Activated CD4-positive, alpha-beta T cell treated with anti-CD3 and anti-CD28 coated beads, Interleukin-2, Interleukin-4, amounts not matched to agents 100 ng/mL and 50 ng/mL, durations not matched to agents 16 hours and 8 hours (primary cell): ENCODE results near the gene KIF6.
"Not testable (repeated sequence)": the region's sequence is repeated elsewhere in the genome, so short reads cannot be mapped to it uniquely, and the experiment has no call there.

Experiments used
- DNase-seq: peaks from one replicate; pipeline ENCODE4 v3.0.0-alpha.2; 2020; ENCODE audit warnings: low spot score

Gene KIF6

GRCh38 chr6:39553029-39553428 lies 172.2 kb downstream of the KIF6 start:
- DNase-seq: no peak

DNA sequence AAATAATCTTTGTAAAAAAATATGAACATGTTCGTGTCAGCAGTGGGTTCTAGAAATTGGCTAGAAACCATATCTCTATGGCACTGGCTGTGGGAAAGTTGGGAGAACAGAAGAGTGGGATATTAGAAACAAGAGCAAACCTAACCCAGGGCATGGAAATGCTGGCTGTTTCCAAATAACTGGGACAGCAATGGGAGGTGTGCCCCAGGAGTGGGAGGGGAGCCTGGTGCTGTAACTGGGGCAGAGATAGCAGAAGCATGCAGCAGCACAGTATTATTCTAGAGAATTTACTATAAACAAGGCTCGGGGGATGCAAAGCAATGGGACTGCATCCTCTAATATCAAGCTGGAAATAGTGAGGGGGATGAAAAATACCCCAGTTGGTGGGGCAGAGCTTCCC lies 175.0 kb downstream of the KIF6 start:
- no peak for DNase-seq

GRCh38 chr6:39546731-39547130 lies 178.5 kb downstream of the KIF6 start:
- no peak for DNase-seq

GRCh38 chr6:39543950-39544349 lies 181.3 kb downstream of the KIF6 start:
- no peak for DNase-seq

DNA sequence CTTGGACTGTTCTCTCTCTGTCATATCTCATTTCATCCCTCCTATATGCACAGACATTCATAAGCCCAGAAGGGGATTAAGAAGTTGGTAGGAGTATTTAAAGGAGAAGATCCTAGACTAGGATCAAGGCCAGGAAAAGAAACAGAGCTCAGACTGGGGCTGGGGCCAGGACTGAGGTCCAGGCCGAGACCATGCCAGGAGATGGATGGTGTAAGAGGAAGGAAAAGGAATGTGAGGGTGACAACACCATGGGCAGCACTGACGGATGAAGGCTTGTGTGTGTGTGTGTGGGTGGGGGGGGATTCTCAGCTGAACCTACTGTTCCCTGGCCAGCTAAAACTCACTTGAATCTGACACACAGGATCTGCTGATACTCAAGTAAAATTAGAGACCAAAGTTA lies 182.1 kb downstream of the KIF6 start:
- DNase-seq: no peak

DNA sequence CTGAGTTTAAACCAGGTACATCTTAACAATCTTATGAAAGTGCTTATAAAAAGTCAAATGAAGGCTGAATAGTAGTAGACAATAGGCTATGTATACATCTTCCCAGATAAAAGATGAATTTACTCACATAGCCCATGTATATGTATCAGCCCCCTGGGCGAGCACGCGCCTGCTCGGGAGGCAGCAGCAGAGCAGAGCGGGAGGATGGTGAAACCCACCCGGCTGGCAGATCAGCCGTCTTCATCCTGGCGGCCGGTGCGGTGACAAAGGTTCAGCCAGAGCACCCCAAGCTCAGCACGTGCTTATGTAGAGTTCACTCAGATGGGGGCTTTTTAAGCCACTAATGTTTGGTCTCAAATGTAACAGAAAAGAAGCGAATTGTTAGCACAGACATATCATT lies 184.8 kb downstream of the KIF6 start:
- DNase-seq: no peak

DNA sequence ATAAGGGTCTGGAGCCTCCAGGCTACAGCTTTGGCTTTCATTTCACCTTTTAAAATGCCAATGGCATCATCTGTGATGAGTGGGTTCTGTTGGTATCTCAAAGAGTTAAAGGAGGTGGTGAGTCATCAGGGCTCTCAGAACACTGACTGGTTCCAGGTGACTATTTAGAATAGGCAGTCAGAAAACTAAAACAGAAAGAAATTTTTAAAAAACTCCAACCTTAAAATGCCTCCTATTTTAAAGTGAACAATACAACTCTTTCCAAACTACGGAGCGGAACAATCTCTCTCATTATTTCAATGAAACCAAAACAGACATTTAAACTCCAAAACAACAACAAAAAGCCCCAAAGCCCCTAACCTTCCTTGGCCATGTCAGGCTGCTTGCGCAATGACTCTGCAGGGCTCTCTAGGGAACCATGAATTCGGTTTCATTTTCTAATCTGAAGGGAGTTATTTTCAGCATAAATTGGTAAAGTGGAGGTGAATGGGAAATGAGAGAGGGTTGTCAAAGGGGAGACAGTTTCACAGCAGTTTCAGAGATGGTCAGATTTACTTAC lies 194.9 kb downstream of the KIF6 start:
- no peak for DNase-seq

DNA sequence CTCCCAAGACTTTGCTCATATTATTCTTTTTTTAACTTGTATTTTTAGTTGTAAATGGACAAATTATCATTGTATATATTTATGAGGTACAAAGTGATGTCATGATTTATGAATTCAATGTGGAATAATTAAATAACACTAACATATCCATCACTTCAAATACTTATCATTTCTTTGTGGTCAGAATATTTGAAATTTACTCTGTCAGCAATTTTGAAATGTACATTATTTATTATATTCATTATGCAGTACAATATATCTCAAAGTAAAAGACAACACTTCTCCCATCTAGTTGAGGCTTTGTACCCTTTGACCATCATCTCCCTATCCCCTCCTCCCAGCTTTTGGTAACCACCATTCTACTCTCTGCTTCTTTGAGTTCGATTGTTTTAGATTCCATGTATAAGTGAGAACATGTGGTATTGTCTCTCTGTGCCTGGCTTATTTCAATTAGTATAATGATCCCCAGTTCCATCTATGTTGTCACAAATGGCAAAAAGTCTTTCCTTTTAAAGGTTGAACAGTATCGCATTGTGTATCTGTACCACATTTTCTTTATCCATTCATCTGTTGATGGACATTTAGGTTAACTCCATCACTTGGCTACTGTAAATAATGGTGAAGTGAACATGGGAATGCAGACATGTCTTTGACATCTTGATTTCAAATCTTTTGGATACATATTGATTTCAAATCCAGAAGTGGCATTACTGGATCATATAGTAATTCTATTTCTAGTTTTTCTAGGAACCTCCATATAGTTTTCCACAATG lies 197.2 kb downstream of the KIF6 start:
- no peak for DNase-seq

GRCh38 chr6:39524007-39524406 lies 201.2 kb downstream of the KIF6 start:
- no peak for DNase-seq

DNA sequence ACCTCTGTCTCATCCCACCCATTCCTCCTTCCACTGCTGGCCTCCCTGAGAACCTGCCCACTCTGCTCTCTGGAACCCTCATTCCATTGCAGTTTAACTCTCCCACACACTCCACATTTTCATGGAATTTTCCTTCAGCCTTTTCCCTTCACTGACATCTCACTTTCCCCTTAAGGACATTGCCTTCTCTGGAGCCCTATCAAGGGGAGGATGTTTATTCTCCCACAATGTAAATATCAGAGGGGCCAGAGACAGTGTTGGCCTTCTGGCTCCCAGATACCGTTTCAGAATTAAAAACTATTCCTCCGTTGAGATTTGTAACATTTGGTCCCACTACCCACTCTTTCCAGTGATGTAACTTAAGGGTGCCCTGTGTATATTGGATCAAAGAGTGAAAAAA lies 203.2 kb downstream of the KIF6 start:
- no peak for DNase-seq

DNA sequence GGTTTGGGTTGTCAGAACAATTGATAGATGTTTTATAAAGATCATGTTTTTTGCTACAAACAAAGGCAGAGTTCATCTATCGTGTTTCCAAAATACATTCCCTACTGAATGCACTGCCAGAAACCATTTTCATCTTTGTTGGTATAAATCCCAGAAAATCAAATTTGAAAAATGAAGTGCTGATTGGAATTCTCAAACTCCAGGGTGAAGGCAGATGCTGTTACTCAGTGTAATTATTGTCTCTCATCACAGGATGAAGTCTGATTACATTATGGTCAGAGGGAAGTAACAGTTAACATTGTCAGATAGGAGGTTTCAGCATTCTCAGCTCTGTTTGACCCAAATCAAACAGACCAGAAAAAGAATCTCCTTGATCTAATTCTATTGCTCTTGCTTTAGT lies 204.3 kb downstream of the KIF6 start:
- DNase-seq: no peak

- DNase-seq: no peak
These were observed 204.8 kb downstream of the KIF6 start for GRCh38 chr6:39520411-39520810.

- DNase-seq: no peak
These were observed 207.0 kb downstream of the KIF6 start for GRCh38 chr6:39518221-39518620.

GRCh38 chr6:39517756-39518155 lies 207.5 kb downstream of the KIF6 start:
- no peak for DNase-seq

DNA sequence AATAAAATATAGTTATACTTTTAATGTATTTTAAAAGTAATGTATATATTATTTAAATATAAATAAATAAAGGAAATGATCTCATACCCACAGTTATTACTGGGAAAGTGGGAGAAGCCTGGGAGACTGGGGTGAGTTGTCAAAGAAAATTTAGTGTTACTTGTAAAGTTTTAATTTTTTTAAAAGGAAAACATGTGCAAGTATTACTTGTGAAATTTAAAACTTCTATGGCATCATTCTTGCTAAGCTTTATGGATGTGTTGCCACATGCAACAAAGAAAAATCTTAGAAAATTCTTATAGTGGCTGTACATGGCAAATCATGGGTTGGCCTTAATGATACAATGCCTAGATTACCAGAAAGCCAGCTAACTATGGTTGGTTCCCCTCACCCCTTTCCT lies 208.7 kb downstream of the KIF6 start:
- no peak for DNase-seq

DNA sequence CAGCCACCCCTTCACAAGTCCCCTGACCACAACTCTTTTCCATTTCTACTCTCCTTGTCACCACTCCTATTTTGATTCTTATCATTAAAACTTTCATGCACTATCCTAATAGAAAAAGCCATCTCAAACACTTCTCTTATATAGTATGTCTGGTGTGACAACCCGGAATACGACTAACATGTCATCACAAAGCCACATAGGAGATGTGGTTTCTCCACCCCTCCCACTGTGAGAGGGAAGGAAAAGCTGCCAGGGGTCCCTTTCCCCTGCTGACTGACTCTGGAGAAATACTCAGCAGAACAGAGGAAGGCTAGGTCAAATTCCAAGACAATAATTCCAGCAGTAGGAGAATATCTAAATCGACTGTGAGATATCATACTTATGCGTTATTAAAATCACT lies 209.7 kb downstream of the KIF6 start:
- DNase-seq: no peak

DNA sequence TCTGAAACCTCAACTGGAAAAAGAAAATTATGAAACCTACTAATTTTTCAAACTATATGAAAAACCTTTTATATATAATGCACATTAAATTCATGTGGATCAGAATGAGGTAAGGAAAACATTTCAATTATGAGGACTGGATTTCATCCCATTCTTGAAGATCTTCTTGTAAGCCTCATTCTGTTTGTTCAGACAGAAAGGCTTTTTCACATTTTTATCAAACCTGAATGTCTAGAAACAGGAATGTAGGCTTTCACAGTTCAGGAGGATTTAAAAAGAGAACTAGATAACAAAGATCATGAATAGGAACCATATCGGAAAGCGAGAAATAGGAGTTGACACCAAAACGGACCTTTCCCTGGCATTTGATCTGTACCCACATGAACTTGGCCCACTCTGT lies 210.2 kb downstream of the KIF6 start:
- DNase-seq: no peak

DNA sequence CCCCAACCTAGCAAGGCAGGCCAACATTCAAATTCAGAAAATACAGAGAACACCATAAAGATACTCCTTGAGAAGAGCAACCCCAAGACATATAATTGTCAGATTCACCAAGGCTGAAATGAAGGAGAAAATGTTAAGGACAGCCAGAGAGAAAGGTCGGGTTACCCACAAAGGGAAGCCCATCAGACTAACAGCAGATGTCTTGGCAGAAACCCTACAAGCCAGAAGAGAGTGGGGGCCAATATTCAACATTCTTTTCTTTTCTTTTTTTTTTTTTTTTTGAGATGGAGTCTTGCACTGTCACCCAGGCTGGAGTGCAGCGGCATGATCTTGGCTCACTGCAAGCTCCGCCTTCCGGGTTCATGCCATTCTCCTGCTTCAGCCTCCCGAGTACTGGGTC lies 215.4 kb downstream of the KIF6 start:
- not testable (repeated sequence) for DNase-seq

DNA sequence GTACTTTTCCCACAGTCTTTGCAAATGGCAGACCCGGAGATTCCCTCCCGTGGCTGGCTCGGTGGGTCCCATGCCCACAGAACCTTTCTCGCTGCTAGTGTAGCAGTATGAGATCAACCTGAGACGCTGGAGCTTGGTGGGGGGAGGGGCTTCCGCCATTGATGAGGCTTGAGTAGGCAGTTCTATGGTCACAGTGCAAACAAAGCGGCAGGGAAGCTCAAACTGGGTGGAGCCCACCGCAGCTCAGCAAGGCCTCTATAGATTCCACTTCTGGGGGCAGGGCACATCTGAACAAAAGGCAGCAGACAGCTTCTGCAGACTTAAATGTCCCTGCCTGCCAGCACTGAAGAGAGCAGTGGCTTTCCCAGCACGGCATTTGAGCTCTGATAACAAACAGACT lies 216.7 kb downstream of the KIF6 start:
- DNase-seq: no peak

- DNase-seq: no peak
These were observed 217.7 kb downstream of the KIF6 start for GRCh38 chr6:39507331-39507998.

DNA sequence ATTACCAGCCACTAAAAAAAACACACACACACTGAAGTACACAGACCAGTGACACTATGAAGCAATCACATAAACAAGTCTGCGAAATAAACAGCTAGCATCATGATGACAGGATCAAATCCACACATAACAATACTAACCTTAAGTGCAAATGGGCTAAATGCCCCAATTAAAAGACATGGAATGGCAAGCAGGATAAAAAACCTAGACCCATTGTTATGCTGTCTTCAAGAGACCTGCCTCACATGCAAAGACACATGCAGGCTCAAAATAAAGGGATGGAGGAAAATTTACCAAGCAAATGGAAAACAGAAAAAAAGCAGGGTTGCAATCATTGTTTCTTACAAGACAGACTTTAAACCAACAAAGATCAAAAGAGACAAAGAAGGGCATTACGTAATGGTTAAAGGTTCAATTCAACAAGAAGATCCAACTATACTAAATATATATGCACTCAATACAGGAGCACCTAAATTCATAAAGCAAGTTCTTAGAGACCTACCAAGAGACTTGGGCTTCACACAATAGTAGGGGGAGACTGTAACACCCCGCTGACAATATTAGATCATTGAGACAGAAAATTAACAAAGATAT lies 222.7 kb downstream of the KIF6 start:
- not testable (repeated sequence) for DNase-seq

GRCh38 chr6:39499053-39499452 lies 226.2 kb downstream of the KIF6 start:
- no peak for DNase-seq

GRCh38 chr6:39498096-39498495 lies 227.1 kb downstream of the KIF6 start:
- no peak for DNase-seq
